Pancreas (tissue), 10 donors: ENCODE measurements around the gene ATXN10. TPM values are rescaled to one million over a fixed set of nuclear protein-coding genes. Genes with fewer than 3 reads are reported as not detected.

Experiments
- ATAC-seq, 4 donors: fragments of 200-7000 bp; cut with Tn5 transposase; one replicate each; pipeline versions ENCODE4 v1.8.0 to v1.9.1; 2020; ENCODE audit warnings: mild to moderate bottlenecking in 4 of 4, moderate library complexity in 4 of 4
- DNase-seq, 6 donors: peaks; one replicate each; pipeline ENCODE4 v3.0.0-alpha.2; 2020
- FAIRE-seq: peaks from 2 replicates; lab custom pipeline; 2012; peaks lifted over from hg19 to GRCh38; lab: Jason Lieb, UNC
- H3K27ac ChIP-seq, 4 donors: fragments of 200-600 bp; sonication (generic); 1 replicate in 3 of 4; 2 replicates in 1 of 4; pipeline versions ENCODE4 v1.5.0 to v1.8.0; 2020
- H3K27me3 ChIP-seq, 4 donors: fragments of 200-600 bp; one replicate each; pipeline ENCODE4 v1.8.0; 2021
- H3K36me3 ChIP-seq, 3 donors: fragments of 200-600 bp; sonication (generic) in 1 of 3; one replicate each; pipeline versions ENCODE4 v1.5.0 to v1.8.0; 2020 to 2021
- H3K4me1 ChIP-seq, 3 donors: fragments of 200-600 bp; one replicate each; pipeline ENCODE4 v1.8.0; 2021
- H3K4me3 ChIP-seq, 4 donors: fragments of 200-600 bp; sonication (generic) in 2 of 4; one replicate each; pipeline versions ENCODE4 v1.5.0 to v1.8.0; 2020 to 2021
- H3K9me3 ChIP-seq, 4 donors: fragments of 200-600 bp; one replicate each; pipeline ENCODE4 v1.8.0; 2021
- WGBS, 2 donors: extraction: QIAGEN DNeasy Blood & Tissue Kit; methylation state at CpG; one replicate each; pipeline ENCODE4 v1.1.7; 2013; 5-methylcytosine and 5-hydroxymethylcytosine counted together
- intact Hi-C, 3 donors: fragments of 100-400 bp; cut with DNase I; formaldehyde crosslinking; loops; one replicate each; pipeline versions ENCODE4 v1.11.1 to v1.14.2; 2022
- polyA plus RNA-seq, 2 donors: library from polyadenylated mRNA; stranded (reverse); fragments of 200-250 nt; gene quantifications; one replicate each; pipeline ENCODE4 v1.2.3, GENCODE V29; 2013
- total RNA-seq, 6 donors: library from RNA; stranded (reverse); fragmentation: NEBNext Ultra II Directional in 4 of 6; extraction: Animal tissue kit (Norgen Biotek cat#: 25700) in 4 of 6; gene quantifications; one replicate each; pipeline versions ENCODE4 v1.2.1 to v1.2.4, GENCODE V29; 2021 to 2023
- TF ChIP-seq, protein P1 (sequence below), 4 donors: fragments of 200-600 bp; sonication (generic) in 3 of 4; IDR thresholded peaks; one replicate each; pipeline versions ENCODE4 v1.5.0 to v1.8.0; 2021; ENCODE audit warnings: antibody characterized with exemption in 4 of 4
- donor health status: healthy with polysubstance abuse.
- donor health status: DM: no; HTN: no; CAD: no; lungs with moderate emphysema.
- donor health status: DM: no; HTN: no; CAD: no.
- donor health status: control.
- donor health status: control.
- donor health status: Bipolar disorder and iron deficiency.
- donor health status: DM: yes; HTN: yes; CAD: no.
- donor health status: DM: no; HTN: no; CAD: no.
- donor health status: DM: no; HTN: no; CAD: no.
- donor health status: DM: yes; HTN: yes; CAD: no.

Gene ATXN10
- total and polyA plus RNA-seq, 8 donors, result 19.1 to 75.1 (median 62.4) TPM

DNA sequence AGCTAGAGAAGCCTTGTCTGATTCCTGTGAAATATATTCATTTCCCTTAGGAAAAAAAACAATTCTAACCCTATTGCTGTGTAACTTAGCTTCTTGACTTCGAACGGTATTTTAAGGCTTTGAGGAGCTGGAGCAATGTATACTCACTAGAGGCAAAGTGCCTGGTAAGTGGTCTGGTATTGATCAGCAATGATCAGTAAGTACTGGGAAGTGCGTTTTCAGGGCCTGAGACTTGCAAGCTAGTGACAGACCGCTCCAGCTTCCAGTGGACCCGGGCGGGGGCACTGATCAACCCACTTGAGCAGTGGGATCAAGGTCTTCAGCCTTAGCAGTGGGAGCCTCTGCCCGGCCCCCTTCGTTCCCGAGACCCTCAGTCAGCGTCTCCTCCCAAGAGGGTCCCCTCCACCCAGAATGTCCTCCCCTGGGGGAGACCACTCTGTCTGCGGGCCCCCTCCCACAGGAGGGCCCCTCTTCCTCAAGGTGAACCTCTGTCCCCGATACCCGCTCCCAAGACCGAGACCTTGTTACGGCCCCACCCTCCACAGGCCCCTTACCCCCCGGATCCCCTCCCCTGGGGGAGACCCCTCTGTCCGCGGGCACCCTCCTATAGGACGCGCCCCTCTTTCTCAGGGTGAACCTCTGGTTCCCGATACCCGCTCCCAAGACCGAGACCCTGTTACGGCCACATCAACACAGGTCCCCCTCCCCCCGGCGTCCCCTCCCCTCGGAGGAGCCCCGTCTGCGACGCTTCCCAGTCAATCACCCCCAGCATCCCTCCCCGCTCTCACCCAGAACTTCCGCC, 452 bp upstream of the ATXN10 start:
- H3K4me3 ChIP-seq, result peak overlapping the region; percentile 72 to 94 (median 84)
- WGBS, 2 donors, result 8 to 12% methylated on average over 29 to 32 of the region's 32 CpGs
- DNase-seq (peak in 2 of 6 donors; percentile 59 to 64), ATAC-seq (peak in 2 of 4 donors; percentile 4 to 20), FAIRE-seq (no peak)
- intact Hi-C loops, result no loop called here
- TF ChIP-seq, protein P1, sequence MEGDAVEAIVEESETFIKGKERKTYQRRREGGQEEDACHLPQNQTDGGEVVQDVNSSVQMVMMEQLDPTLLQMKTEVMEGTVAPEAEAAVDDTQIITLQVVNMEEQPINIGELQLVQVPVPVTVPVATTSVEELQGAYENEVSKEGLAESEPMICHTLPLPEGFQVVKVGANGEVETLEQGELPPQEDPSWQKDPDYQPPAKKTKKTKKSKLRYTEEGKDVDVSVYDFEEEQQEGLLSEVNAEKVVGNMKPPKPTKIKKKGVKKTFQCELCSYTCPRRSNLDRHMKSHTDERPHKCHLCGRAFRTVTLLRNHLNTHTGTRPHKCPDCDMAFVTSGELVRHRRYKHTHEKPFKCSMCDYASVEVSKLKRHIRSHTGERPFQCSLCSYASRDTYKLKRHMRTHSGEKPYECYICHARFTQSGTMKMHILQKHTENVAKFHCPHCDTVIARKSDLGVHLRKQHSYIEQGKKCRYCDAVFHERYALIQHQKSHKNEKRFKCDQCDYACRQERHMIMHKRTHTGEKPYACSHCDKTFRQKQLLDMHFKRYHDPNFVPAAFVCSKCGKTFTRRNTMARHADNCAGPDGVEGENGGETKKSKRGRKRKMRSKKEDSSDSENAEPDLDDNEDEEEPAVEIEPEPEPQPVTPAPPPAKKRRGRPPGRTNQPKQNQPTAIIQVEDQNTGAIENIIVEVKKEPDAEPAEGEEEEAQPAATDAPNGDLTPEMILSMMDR (IDR thresholded peaks at IDR 0.05), result no peak
- peaks cover 9 to 14% (median 9%) of the 10 kb centered on the region in 3 donors for H3K4me1 ChIP-seq
- H3K36me3 ChIP-seq, result no peaks in the 10 kb centered on the region
- H3K27ac ChIP-seq, result peak overlapping the region; percentile 70 to 78 (median 72)
- H3K9me3 ChIP-seq, result no peaks in the 10 kb centered on the region
- no peaks in the 10 kb centered on the region for H3K27me3 ChIP-seq

DNA sequence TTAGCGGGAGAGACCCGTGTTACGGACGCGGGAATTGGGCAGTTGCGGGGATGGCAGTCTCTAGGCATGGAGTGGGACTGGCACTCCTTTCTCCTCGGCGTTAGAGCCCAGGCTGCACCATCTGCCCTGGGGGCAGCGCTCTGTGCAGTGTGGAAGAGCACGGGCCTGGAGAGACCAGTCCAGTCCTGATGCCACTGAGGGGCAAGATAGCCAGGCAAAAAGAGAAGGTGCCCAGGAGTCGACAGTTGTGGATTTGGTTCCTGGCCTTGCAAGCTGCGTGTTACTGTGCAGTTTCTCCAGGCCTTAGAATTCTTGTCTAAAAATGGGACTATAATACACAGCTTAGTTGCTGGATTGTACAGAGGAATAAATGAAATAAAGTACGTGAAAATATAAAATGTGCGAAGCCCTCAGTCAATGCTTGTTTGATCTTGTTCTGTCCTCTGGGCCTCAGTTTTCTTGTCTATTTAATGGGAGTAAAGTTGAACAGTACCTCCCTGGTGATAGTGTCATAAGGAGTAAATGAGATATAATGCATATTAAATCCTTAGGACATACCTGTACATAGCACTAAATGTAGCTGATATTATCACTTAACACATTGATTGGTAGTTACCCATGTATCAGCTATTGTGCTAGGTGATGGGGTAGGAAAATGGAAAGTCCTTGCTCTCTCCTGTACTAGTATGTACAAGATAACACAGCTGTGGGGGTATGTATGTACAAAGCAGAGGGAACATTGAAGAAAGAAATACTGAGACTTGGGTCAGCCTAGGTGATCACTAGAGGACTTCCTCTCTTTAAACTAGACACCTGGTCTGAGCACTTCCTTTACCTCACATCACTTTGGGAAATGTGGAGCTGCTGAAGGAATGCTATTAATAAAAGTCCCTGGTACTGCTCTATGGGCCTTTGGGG, 1.2 kb downstream of the ATXN10 start:
- FAIRE-seq (no peak), ATAC-seq (peak; percentile 19 to 50 (median 43)), DNase-seq (no peak)
- TF ChIP-seq, protein P1 (IDR thresholded peaks at IDR 0.05), result no peak
- intact Hi-C loops, result no loop called here
- H3K36me3 ChIP-seq, result no peaks in the 10 kb centered on the region
- peak overlapping the region; percentile 72 to 94 (median 84) for H3K4me3 ChIP-seq
- H3K9me3 ChIP-seq, result no peaks in the 10 kb centered on the region
- H3K27me3 ChIP-seq, result no peaks in the 10 kb centered on the region
- 15 to 16% methylated on average over 14 of the region's 14 CpGs for WGBS, 2 donors
- H3K4me1 ChIP-seq, result peaks cover 9 to 14% (median 9%) of the 10 kb centered on the region in 3 donors
- H3K27ac ChIP-seq, result peak overlapping the region; percentile 70 to 78 (median 72)

DNA sequence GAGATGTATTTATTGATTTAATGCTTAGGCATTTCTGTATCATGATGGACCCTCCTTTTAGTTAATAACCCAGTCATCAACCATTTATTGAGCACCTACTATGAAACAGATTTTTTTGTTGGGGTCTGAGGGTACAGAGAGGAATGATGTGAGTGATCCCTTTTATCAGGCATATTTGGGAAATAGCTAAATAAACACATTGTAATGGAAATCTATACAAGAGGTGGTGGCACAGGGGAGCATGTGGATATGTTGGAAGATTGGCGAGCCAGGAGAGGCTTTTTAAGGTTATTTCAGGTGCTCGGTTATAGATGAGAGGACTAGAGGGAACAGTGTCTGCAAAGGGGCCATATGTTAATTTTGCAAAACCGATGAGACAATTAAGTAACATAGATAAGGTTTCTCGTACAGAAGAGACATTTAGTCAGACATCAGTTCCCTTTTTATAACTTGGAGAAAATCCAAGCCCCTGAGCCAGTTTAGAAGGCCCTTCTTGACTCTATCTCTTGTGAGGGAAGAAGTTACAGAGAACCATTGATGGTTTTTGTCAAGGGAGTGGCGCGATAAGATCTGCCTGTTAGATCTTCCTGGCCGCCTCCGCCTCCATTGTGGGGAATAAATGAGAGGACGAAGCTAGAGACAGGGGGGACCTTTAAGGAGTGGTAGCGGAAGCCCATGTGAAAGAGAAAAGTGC, 2.0 kb downstream of the ATXN10 start:
- no peak for ATAC-seq
- no peaks in the 10 kb centered on the region for H3K36me3 ChIP-seq
- DNase-seq, result no peak
- H3K4me1 ChIP-seq, result peaks cover 9 to 16% (median 9%) of the 10 kb centered on the region in 3 donors
- FAIRE-seq, result no peak
- H3K27ac ChIP-seq, result no peak overlapping the region
- intact Hi-C loops, result no loop called here
- 83 to 85% methylated on average over 10 of the region's 10 CpGs for WGBS, 2 donors
- TF ChIP-seq, protein P1 (IDR thresholded peaks at IDR 0.05), result no peak
- no peaks in the 10 kb centered on the region for H3K27me3 ChIP-seq
- H3K9me3 ChIP-seq, result no peaks in the 10 kb centered on the region
- peak overlapping the region in 1 of 4 donors; percentile 84 for H3K4me3 ChIP-seq

DNA sequence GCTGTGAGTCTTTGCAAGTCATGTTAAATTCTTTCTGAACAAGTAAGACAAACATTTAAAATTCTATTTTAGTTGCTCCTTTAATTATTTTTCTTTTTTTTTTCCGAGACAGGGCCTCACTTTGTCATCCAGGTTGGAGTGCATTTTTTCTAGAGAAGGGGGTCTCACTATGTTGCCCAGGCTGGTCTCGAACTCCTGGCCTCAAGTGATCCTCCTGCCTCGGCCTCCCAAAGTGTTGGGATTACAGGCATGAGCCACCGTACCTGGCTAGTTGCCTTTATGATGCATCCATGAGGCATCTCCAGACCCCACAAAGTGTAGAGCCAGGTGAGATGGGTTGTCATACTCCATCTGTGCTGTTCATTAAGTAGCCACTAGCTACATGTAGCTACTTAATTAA, 4.4 kb downstream of the ATXN10 start:
- no peaks in the 10 kb centered on the region for H3K36me3 ChIP-seq
- no peak overlapping the region for H3K27ac ChIP-seq
- FAIRE-seq (no peak), ATAC-seq (no peak), DNase-seq (no peak)
- no peak overlapping the region for H3K4me3 ChIP-seq
- no peaks in the 10 kb centered on the region for H3K27me3 ChIP-seq
- H3K4me1 ChIP-seq, result peaks cover 9 to 19% (median 11%) of the 10 kb centered on the region in 3 donors
- intact Hi-C loops, result no loop called here
- TF ChIP-seq, protein P1 (IDR thresholded peaks at IDR 0.05), result no peak
- no peaks in the 10 kb centered on the region for H3K9me3 ChIP-seq
- 85 to 87% methylated on average over 4 of the region's 4 CpGs for WGBS, 2 donors
